ENCODE results near the gene PREX1.

The PREX1 gene

DNA sequence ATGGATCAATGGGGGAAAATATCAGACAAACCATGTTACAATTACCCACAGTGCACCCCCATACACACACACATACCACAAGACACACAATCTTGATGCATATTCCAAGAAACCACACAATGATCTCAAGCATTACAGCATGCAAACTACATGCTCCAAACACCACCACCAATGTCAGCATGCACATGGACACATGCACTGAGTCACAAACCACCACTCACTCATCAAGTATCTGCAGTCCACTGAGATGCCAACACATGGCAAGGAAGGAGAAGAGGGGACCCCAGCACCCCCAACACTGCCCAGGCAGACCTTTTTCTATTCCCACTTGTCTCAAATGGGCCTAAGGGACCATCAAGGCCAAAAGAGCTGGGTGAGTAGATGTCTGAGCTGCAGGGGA is 91.6 kb downstream of the PREX1 start:
- H3K4me3 ChIP-seq (ENCODE audit: low read depth, low read length), result no peak overlapping the region
- TF ChIP-seq, protein P1, sequence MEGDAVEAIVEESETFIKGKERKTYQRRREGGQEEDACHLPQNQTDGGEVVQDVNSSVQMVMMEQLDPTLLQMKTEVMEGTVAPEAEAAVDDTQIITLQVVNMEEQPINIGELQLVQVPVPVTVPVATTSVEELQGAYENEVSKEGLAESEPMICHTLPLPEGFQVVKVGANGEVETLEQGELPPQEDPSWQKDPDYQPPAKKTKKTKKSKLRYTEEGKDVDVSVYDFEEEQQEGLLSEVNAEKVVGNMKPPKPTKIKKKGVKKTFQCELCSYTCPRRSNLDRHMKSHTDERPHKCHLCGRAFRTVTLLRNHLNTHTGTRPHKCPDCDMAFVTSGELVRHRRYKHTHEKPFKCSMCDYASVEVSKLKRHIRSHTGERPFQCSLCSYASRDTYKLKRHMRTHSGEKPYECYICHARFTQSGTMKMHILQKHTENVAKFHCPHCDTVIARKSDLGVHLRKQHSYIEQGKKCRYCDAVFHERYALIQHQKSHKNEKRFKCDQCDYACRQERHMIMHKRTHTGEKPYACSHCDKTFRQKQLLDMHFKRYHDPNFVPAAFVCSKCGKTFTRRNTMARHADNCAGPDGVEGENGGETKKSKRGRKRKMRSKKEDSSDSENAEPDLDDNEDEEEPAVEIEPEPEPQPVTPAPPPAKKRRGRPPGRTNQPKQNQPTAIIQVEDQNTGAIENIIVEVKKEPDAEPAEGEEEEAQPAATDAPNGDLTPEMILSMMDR (IDR thresholded peaks at IDR 0.05; ENCODE audit: control insufficient read depth, extremely low read depth, insufficient read depth), result no peak
- DNase-seq (ENCODE audit: low read depth), result no peak

DNA sequence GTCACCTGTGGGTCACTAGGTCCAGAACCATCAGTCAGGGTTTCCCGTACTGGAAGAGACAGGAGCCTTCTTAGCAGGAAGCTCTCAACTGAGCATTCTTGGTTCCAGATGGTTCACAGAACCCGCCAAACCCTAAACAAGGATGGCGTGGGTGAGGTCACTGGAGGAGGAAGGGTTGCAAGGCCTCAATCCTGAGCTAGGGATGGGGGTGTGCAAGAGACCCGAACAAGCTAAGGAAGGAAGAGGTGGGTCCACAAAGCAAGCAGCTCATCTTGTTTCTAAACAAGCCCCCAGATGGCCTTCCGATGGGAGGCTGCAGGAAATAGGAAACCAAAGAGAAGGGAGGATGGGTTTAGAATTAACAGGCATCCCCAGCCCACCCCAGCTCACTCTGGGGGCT is 92.7 kb downstream of the PREX1 start:
- no peak for DNase-seq (ENCODE audit: low read depth)
- H3K4me3 ChIP-seq (ENCODE audit: low read depth, low read length), result no peak overlapping the region
- TF ChIP-seq, protein P1 (IDR thresholded peaks at IDR 0.05; ENCODE audit: control insufficient read depth, extremely low read depth, insufficient read depth), result no peak

DNA sequence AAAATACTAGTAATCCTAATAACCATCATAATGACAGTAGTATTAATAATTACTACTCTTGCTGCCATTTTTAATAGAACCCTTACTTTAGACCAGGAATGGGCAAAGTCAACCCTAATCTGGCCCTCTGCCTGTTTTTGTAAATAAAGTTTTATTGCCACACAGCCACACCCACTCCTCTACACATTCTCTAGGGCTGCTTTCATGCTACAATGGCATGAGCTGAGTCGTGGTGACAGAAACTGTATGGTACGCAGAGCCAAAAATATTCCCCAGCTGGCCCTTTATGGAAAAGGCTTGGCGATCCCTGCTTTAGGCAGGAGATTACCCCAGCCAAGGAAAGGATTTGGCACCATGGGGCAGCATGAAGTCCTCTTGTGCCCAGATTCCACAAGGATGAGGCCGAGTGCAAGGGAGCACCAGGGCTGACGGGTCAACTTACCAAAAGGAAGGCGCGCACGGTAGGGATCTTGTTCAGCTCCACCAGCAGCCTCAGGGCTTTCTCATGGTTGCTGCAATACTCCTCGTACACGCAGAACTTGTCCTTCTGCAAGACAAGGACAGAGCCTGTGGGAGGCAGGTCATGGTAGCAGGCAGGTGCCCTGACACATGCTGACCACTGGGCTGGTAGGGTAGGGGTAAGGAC is 93.6 kb downstream of the PREX1 start:
- H3K4me3 ChIP-seq (ENCODE audit: low read depth, low read length), result no peak overlapping the region
- TF ChIP-seq, protein P1 (IDR thresholded peaks at IDR 0.05; ENCODE audit: control insufficient read depth, extremely low read depth, insufficient read depth), result no peak
- DNase-seq (ENCODE audit: low read depth), result no peak

DNA sequence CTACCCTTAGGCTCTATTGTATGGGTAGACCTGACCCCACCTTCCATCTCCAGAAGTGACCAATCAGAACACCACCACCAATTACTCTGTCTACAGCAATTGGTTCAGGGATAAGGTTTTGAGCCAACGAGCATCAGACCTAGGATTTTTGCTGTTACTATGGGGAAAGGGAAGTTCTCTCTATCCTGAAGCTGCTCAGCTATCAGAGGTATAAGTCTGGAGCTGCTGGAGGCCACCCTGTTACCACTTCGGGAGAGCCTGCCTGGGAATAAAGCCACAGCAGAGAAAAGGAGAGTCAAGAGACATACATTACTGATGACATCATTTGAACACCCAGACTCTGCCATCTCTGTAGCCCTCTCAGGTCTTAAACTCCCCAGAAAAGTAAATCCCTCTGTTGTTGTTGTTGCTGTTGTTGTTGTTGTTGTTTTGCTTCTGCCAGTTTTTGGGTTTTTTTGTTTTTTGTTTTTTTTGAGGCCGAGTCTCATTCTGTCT is 94.5 kb downstream of the PREX1 start:
- DNase-seq (ENCODE audit: low read depth), result no peak
- H3K4me3 ChIP-seq (ENCODE audit: low read depth, low read length), result no peak overlapping the region
- TF ChIP-seq, protein P1 (IDR thresholded peaks at IDR 0.05; ENCODE audit: control insufficient read depth, extremely low read depth, insufficient read depth), result no peak

DNA sequence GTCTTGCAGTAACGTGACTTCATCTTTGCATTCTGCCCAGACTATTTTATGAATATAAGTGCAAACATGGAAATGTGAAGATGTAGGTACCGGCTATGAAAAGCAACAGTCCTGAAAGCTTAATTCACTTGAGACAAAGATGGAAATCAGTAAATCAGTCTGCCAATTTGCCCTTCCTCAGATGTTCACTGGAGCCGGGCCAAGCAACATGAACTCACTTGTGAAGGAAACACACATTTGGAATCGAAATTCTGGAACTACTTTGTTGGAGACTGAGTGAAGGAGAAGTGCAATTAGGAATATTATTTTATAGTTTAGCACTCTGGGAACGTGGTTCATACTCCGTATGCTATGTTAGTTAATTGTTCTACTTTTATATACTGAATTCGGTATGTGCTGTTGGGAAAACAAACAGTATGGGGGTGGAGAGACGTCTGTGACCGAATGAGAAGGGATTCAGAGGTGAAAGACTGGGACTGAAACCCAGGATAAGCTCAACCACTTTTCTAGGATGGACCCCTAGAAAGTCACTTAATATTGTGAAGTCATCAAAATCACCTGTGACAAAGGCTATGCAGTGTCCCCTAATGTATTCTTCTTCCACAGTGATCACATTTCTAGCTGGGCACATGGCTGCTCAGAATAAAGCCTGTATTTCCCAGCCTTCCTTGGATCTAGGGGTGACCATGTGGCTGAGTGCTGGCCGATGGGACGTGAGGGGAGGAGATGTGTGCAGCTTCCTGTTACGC is 95.5 kb downstream of the PREX1 start:
- TF ChIP-seq, protein P1 (IDR thresholded peaks at IDR 0.05; ENCODE audit: control insufficient read depth, extremely low read depth, insufficient read depth), result no peak
- no peak overlapping the region for H3K4me3 ChIP-seq (ENCODE audit: low read depth, low read length)
- no peak for DNase-seq (ENCODE audit: low read depth)

DNA sequence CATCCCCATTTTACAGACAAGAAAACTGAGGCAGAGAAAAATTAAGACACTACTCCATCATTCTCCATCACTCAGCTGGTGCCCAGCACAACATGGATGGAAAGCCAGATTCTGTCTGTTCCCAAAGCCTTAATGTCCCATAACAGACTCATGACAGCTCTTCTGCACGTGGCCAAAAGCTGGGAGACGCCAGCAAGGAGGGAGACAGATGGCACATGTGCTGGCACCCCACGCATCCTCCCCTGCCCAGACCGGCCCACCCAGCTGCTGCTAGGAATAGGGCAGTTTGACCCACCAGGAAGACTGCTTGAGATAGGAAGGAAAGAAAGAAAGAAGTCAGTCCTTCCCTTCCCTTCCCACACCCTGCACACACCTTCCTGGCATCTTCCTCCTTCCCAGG is 96.3 kb downstream of the PREX1 start:
- TF ChIP-seq, protein P1 (IDR thresholded peaks at IDR 0.05; ENCODE audit: control insufficient read depth, extremely low read depth, insufficient read depth), result no peak
- H3K4me3 ChIP-seq (ENCODE audit: low read depth, low read length), result no peak overlapping the region
- DNase-seq (ENCODE audit: low read depth), result no peak

Measured in LNCaP clone FGC (cell line).